GM12878 (cell line): ENCODE results near the gene WFIKKN1. TPM values are rescaled to one million over a fixed set of nuclear protein-coding genes. Genes with fewer than 3 reads are reported as not detected.

ENCODE experiments used
- ATAC-seq: fragments of 200-7000 bp; cut with Tn5 transposase; 3 replicates; pipeline ENCODE4 v1.9.1; 2020; ENCODE audit warnings: mild to moderate bottlenecking, moderate library complexity
- Bru-seq: library from RNA; stranded (reverse); fragments of 400-500 nt; gene quantifications from one replicate; lab custom pipeline; 2021; lab: Mats Ljungman, UMichigan
- BruChase-seq, 2 experiments: library from RNA; stranded (reverse); fragments of 400-500 nt; gene quantifications; one replicate each; lab custom pipeline; 2021; lab: Mats Ljungman, UMichigan
- BruUV-seq: library from RNA; stranded (reverse); fragments of 400-500 nt; replicated peaks from 2 replicates; lab custom pipeline; 2021; lab: Mats Ljungman, UMichigan
- CTCF ChIA-PET: fragments of 300-600 bp; sonication (Branson Sonifier 250); formaldehyde crosslinking; extraction: SDS; loops from one replicate; lab custom pipeline; 2021; ENCODE audit warnings: inconsistent platforms; lab: Yijun Ruan, JAX
- POLR2A ChIA-PET: fragments of 350-600 bp; formaldehyde crosslinking; extraction: SDS; loops from one replicate; lab custom pipeline; 2021; ENCODE audit warnings: inconsistent platforms; lab: Charles Lee
- RAD21 ChIA-PET: fragments of 300-600 bp; sonication (Branson Sonifier 250); formaldehyde crosslinking; loops from one replicate; lab custom pipeline; 2023; ENCODE audit warnings: antibody characterized with exemption; ENCODE audit not compliant: unreplicated experiment; lab: Charles Lee
- SMC1A ChIA-PET: fragments of 300-600 bp; sonication (Branson Sonifier 250); formaldehyde crosslinking; loops from one replicate; lab custom pipeline; 2023; ENCODE audit not compliant: unreplicated experiment, uncharacterized antibody; lab: Charles Lee
- DNase-seq: peaks from one replicate; pipeline ENCODE4 v3.0.0-alpha.2; 2011; ENCODE audit warnings: low read depth, low spot score
- FAIRE-seq: peaks from 3 replicates; lab custom pipeline; 2011; peaks lifted over from hg19 to GRCh38; lab: Jason Lieb, UNC
- H2AFZ ChIP-seq: 2 replicates; pipeline ENCODE4 v1.6.0; 2011; ENCODE audit warnings: low read depth, low read length, control low read depth; ENCODE audit not compliant: control insufficient read depth
- H3K27ac ChIP-seq: 2 replicates; pipeline ENCODE4 v1.5.1; 2011; ENCODE audit warnings: control low read depth; ENCODE audit not compliant: control insufficient read depth, insufficient read depth
- H3K27me3 ChIP-seq, 2 experiments: replicated peaks in 1 of 2; 2 replicates each; pipeline versions ENCODE4 v1.6.0 to v1.6.1; 2011; ENCODE audit warnings: low read length in 1 of 2; ENCODE audit not compliant: control insufficient read depth in 2 of 2, insufficient read depth in 2 of 2
- H3K36me3 ChIP-seq, 2 experiments: 2 replicates each; pipeline ENCODE4 v1.5.1; 2011; ENCODE audit warnings: low read length in 1 of 2; ENCODE audit not compliant: control insufficient read depth in 2 of 2, insufficient read depth in 2 of 2
- H3K4me1 ChIP-seq: 2 replicates; pipeline ENCODE4 v1.6.1; 2011; ENCODE audit warnings: mild to moderate bottlenecking, low read length, moderate library complexity, mixed read lengths; ENCODE audit not compliant: control insufficient read depth, insufficient read depth
- H3K4me2 ChIP-seq: 2 replicates; pipeline ENCODE4 v1.6.0; 2011; ENCODE audit warnings: control low read depth; ENCODE audit not compliant: control insufficient read depth, insufficient read depth
- H3K4me3 ChIP-seq: fragments of 200-600 bp; sonication (generic); 2 replicates; pipeline ENCODE4 v1.5.1; 2016
- H3K79me2 ChIP-seq: 2 replicates; pipeline ENCODE4 v1.6.0; 2011; ENCODE audit warnings: low read length; ENCODE audit not compliant: control insufficient read depth, insufficient read depth
- H3K9ac ChIP-seq: 2 replicates; pipeline ENCODE4 v1.8.0; 2011; ENCODE audit warnings: low read length, control low read depth, mixed read lengths; ENCODE audit not compliant: control insufficient read depth, insufficient read depth
- H3K9me3 ChIP-seq: replicated peaks from 3 replicates; pipeline ENCODE4 v1.5.1; 2011; ENCODE audit warnings: mild to moderate bottlenecking, low read length; ENCODE audit not compliant: control insufficient read depth, insufficient read depth
- H4K20me1 ChIP-seq: 2 replicates; pipeline ENCODE4 v1.6.0; 2011; ENCODE audit not compliant: control insufficient read depth, insufficient read depth
- ESRRA ChIP-seq: IDR thresholded peaks from 2 replicates; pipeline ENCODE4 v1.6.1; 2012; ENCODE audit warnings: mild to moderate bottlenecking, low read length, improper control_type of control experiment
- WGBS: methylation state at CpG from one replicate; pipeline ENCODE4 v1.1.6; 2016; ENCODE audit warnings: low lambda C conversion rate; ENCODE audit not compliant: insufficient replicate concordance, insufficient coverage; ENCODE audit errors: missing lambda C conversion rate; 5-methylcytosine and 5-hydroxymethylcytosine counted together
- in situ Hi-C: fragments of 300-500 bp; cut with MboI; formaldehyde crosslinking; loops from 9 replicates; pipeline ENCODE4 v1.14.3; 2018; ENCODE audit warnings: mixed read lengths
- intact Hi-C: fragments of 100-400 bp; cut with micrococcal nuclease; formaldehyde crosslinking; loops from one replicate; pipeline ENCODE4 v1.14.2; 2022; ENCODE audit not compliant: unreplicated experiment
- long read RNA-seq, 2 experiments: library from polyadenylated mRNA; unstranded; transcript quantifications; one replicate each; pipeline ENCODE4 v2.0.0, GENCODE V29; 2019 to 2020
- polyA minus RNA-seq, 3 experiments: library from RNA; depleted of rRNA, polyadenylated mRNA; stranded (reverse); fragments of >200 nt; gene quantifications; 2 replicates each; pipeline ENCODE4 v1.2.3, GENCODE V29; 2011
- polyA plus RNA-seq, 11 experiments: library from polyadenylated mRNA; depleted of rRNA in 4 of 11; unstranded in 6 of 11; stranded (reverse) in 5 of 11; fragments of >200 nt; fragmentation: Nextera tagmentation in 4 of 11; fragmentation: Illumina TruSeq in 1 of 11; extraction: Ambion mirVana in 4 of 11; extraction: Trizol in 1 of 11; gene quantifications; 1 replicate in 1 of 11; 2 replicates in 10 of 11; pipeline versions ENCODE4 v1.2.1 to v1.2.3, GENCODE V29; 2011 to 2016; ENCODE audit warnings: inconsistent platforms in 2 of 11, missing spikeins in 2 of 11, low read depth in 1 of 11
- total RNA-seq, 4 experiments: library from RNA; depleted of rRNA in 3 of 4; stranded (reverse); fragments of >200 nt in 3 of 4; fragmentation: Illumina TruSeq in 1 of 4; extraction: Trizol in 1 of 4; gene quantifications; 2 replicates each; pipeline versions ENCODE4 v1.2.1 to v1.2.3, GENCODE V29; 2013 to 2021

Gene WFIKKN1, protein sequence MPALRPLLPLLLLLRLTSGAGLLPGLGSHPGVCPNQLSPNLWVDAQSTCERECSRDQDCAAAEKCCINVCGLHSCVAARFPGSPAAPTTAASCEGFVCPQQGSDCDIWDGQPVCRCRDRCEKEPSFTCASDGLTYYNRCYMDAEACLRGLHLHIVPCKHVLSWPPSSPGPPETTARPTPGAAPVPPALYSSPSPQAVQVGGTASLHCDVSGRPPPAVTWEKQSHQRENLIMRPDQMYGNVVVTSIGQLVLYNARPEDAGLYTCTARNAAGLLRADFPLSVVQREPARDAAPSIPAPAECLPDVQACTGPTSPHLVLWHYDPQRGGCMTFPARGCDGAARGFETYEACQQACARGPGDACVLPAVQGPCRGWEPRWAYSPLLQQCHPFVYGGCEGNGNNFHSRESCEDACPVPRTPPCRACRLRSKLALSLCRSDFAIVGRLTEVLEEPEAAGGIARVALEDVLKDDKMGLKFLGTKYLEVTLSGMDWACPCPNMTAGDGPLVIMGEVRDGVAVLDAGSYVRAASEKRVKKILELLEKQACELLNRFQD
- 0.71 and 1.3 TPM in 2 replicates for total RNA-seq (2013; cell fraction: nucleolus; rRNA removed)
- total RNA-seq (2014; rRNA removed): 0.06 and 0.11 TPM in 2 replicates
- total RNA-seq (2014; rRNA removed; fragmentation: Illumina TruSeq; extraction: Trizol): 0.04 TPM in 1 of 2 replicates, not detected in the other
- 0.27 and 0.41 TPM in 2 replicates for total RNA-seq (2021)
- polyA plus RNA-seq (2011; ENCODE audit: low read depth): not detected
- 0.01 and 0.03 TPM in 2 replicates for polyA plus RNA-seq (2011; rRNA removed)
- 0.04 and 0.08 TPM in 2 replicates for polyA plus RNA-seq (2011; cell fraction: cytosol; rRNA removed)
- 0.81 and 1.0 TPM in 2 replicates for polyA plus RNA-seq (2011; cell fraction: nucleus; rRNA removed)
- polyA plus RNA-seq (2012): 0.12 and 0.18 TPM in 2 replicates
- polyA plus RNA-seq (2014; fragmentation: Illumina TruSeq; extraction: Trizol): 0.01 TPM in 1 of 2 replicates, not detected in the other
- not detected for polyA plus RNA-seq (2014; fragmentation: Nextera tagmentation; extraction: Ambion mirVana)
- polyA plus RNA-seq (2014; rRNA removed): 0.15 and 0.62 TPM in 2 replicates
- under 1 TPM; 0.05 to 0.19 TPM for polyA plus RNA-seq (2016; fragmentation: Nextera tagmentation; extraction: Ambion mirVana)
- 0.05 and 0.07 TPM in 2 replicates for polyA minus RNA-seq (2011; rRNA and poly(A)+ RNA removed)
- not detected in 2 replicates for polyA minus RNA-seq (2011; cell fraction: cytosol; rRNA and poly(A)+ RNA removed)
- 0.36 and 0.86 TPM in 2 replicates for polyA minus RNA-seq (2011; cell fraction: nucleus; rRNA and poly(A)+ RNA removed)
- percentile 15 among the genes with signal in this experiment for Bru-seq, nascent RNA
- percentile 39 among the genes with signal in this experiment for BruChase-seq, experiment 1, labeled RNA remaining after a 6-hour chase
- percentile 33 among the genes with signal in this experiment for BruChase-seq, experiment 2, labeled RNA remaining after a 2-hour chase
- long read RNA-seq, experiment 1, full-length matches to known transcripts: 1 of 1 reads
- long read RNA-seq, experiment 1, partial matches to known transcripts: 0 of 1 reads
- long read RNA-seq, experiment 1, other reads (novel, unspliced or antisense): 0 of 1 reads
- long read RNA-seq, experiment 2: 0 reads

DNA sequence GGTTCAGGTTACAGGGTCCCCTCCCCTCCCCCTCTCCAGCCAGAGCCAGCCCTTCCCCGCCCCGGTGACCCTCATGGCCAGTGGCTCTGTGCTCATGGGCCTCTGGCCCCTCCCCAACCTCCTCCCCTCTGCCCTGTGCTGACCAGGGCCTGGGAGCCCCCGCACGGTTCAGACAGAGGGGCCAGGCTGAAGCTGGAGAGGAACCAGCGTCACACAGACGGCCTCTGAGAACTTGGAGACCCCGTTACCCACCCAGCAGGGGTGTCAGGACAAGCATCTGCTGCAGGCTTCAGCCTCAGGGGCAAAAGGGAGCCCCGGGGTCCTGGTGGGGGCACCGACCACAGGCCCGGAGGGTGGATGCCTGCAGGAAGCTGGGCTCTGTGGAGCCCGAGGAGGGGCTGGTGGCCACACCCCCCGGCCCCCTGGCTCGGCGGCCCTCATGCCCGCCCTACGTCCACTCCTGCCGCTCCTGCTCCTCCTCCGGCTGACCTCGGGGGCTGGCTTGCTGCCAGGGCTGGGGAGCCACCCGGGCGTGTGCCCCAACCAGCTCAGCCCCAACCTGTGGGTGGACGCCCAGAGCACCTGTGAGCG, at the start of gene WFIKKN1:
Gene WFIKKN1, plus strand, starts transcription at position 171 of the 591 bp plus-strand sequence. Its CDS starts 269 bp downstream, at position 440.
- Histone ChIP-seq H3K4me2 (no peak within 1 kb of the TSS), H2AFZ (no peak within 1 kb of the TSS), H3K27ac (no peak within 1 kb of the TSS), H3K79me2 (peaks cover 12% of the 10 kb centered on the region), H3K27me3 (no peaks in the 10 kb centered on the region), H3K36me3 (peaks cover 0 to 4% of the 10 kb centered on the region in 2 experiments; a peak in 3 of 4 replicates), H4K20me1 (no peaks in the 10 kb centered on the region), H3K9me3 (no peaks in the 10 kb centered on the region), H3K4me3 (no peak within 1 kb of the TSS), H3K4me1 (no peaks in the 10 kb centered on the region; the same call in 1 of the 2 replicates), H3K9ac (no peak within 1 kb of the TSS)
- intact Hi-C loops (no loop called here), in situ Hi-C loops (no loop called here)
- DNase-seq: no peak
- ChIA-PET POLR2A (no interaction called here), SMC1A (no interaction called here), RAD21 (no interaction called here), CTCF (no interaction called here)
- TF ChIP-seq ESRRA: no peak
- ATAC-seq: no peak; the same call in 2 of the 3 replicates
- FAIRE-seq: no peak
- BruUV-seq: no TSS peak
- 9% methylated on average over 19 of the region's 23 CpGs for WGBS
